ENCODE results near the gene CGB3.

CGB3 gene

DNA sequence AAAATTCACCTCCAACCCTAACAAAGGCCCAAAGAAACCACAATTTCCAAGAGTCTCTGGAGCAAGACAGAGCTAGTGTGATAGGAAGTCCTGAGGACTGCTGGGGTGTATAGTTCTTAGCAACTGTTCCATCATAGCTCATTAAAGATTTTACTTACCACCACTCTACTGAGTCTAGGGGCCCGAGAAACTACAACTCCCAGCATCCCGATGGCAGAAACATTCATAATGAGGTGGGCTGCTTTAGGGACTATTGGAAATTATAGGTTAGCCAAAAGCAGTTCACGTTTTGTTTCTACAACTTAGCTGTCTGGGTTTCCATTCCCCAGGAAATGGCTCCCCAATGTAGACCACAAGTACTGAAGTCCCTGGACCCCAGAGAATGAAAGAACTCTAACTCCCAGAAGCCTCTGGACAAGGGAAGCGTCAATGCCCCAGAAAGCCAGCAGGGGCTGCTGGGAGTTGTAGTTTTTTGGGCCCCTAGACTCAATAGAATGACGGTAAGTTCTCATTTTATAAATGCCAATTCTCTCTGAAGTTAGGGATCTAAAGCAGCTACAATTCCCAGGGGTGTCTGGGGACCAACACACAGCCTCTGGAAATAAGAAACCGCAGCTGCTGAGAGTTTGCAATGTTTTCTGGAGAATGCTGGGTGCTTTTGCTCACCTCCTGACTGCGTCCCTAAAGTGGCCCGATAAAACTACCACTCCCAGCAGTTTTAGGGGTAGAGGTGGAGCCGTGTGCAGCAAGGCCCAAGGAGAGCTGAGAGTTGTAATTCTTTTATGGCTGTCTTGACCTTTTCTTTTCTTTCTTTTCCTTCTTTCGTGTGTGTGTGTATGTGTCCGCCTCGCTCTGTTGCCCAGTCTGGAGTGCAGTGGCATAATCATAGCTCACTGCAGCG is 47.9 kb downstream of the CGB3 start:
- in situ Hi-C loops (cut with MboI; ENCODE audit: low pct_unique_long_range_greater_than_20kb, low sequenced_read_pairs, unreplicated experiment), result no loop called here
- no peak for TF ChIP-seq CTCF (IDR thresholded peaks at IDR 0.05; ENCODE audit: extremely low read depth, insufficient read depth, missing control alignments)
- no peak for DNase-seq (ENCODE audit: low spot score)

Data from GM13977 (cell line).